Karpas-422 (cell line): ENCODE data around the gene BTBD3. TPM values are rescaled to one million over a fixed set of nuclear protein-coding genes. Genes with fewer than 3 reads are reported as not detected.

ENCODE experiments used
- DNase-seq: peaks from one replicate; pipeline ENCODE4 v3.0.0-alpha.2; 2015
- H2AFZ ChIP-seq: fragments of 200-600 bp; sonication (generic); 2 replicates; pipeline ENCODE4 v1.6.1; 2014; ENCODE audit warnings: antibody characterized with exemption, low read length, mixed read lengths
- H3K27ac ChIP-seq: fragments of 200-600 bp; sonication (generic); 2 replicates; pipeline ENCODE4 v1.5.1; 2014; ENCODE audit warnings: mild to moderate bottlenecking, low read length, moderate library complexity
- H3K27me3 ChIP-seq: fragments of 200-600 bp; sonication (generic); 2 replicates; pipeline ENCODE4 v1.6.1; 2014; ENCODE audit warnings: low read length, mixed read lengths
- H3K36me3 ChIP-seq: fragments of 200-600 bp; sonication (generic); 2 replicates; pipeline ENCODE4 v1.6.1; 2014; ENCODE audit warnings: low read length, mixed read lengths; ENCODE audit not compliant: insufficient read depth
- H3K4me1 ChIP-seq: fragments of 200-600 bp; sonication (generic); 2 replicates; pipeline ENCODE4 v1.6.1; 2014; ENCODE audit warnings: mild to moderate bottlenecking, low read length, mixed read lengths
- H3K4me2 ChIP-seq: fragments of 200-600 bp; sonication (generic); 2 replicates; pipeline ENCODE4 v1.6.1; 2014; ENCODE audit warnings: low read length, low read depth, mild to moderate bottlenecking; ENCODE audit not compliant: poor library complexity, severe bottlenecking
- H3K4me3 ChIP-seq: fragments of 200-600 bp; sonication (generic); 2 replicates; pipeline ENCODE4 v1.5.1; 2014; ENCODE audit warnings: mild to moderate bottlenecking, antibody characterized with exemption, low read length, mixed read lengths
- H3K79me2 ChIP-seq: fragments of 200-600 bp; sonication (generic); 2 replicates; pipeline ENCODE4 v1.6.1; 2014; ENCODE audit warnings: mild to moderate bottlenecking, low read length, mixed read lengths
- H3K9ac ChIP-seq: fragments of 200-600 bp; sonication (generic); 2 replicates; pipeline ENCODE4 v1.6.0; 2014; ENCODE audit warnings: low read length
- H3K9me2 ChIP-seq: fragments of 200-600 bp; sonication (generic), shearing (Covaris generic); replicated peaks from 2 replicates; pipeline ENCODE4 v1.6.0; 2014; ENCODE audit warnings: mild to moderate bottlenecking, low read length, moderate library complexity; ENCODE audit not compliant: insufficient read depth
- H3K9me3 ChIP-seq: fragments of 300-700, 200-600 bp; sonication (generic); 2 replicates; pipeline ENCODE4 v1.6.1; 2014; ENCODE audit warnings: low read length, mixed read lengths
- H4K20me1 ChIP-seq: fragments of 200-600 bp; sonication (generic); 2 replicates; pipeline ENCODE4 v1.6.1; 2014; ENCODE audit warnings: mild to moderate bottlenecking, antibody characterized with exemption, low read length, low read depth; ENCODE audit not compliant: insufficient read depth
- total RNA-seq: library from RNA; depleted of rRNA; stranded (reverse); fragments of >200 nt; shearing (Covaris generic); gene quantifications from 2 replicates; pipeline ENCODE4 v1.2.3, GENCODE V29; 2014; ENCODE audit warnings: low replicate concordance

The BTBD3 gene
- total RNA-seq, 1 experiment from 2014 or later = not detected

GRCh38 chr20:11957911-11958310, 40.2 kb downstream of the BTBD3 start:
- Histone ChIP-seq H4K20me1 (no peaks in the 10 kb centered on the region), H3K9ac (no peak overlapping the region), H2AFZ (no peak overlapping the region), H3K4me1 (no peaks in the 10 kb centered on the region), H3K9me2 (no peaks in the 10 kb centered on the region), H3K36me3 (no peaks in the 10 kb centered on the region), H3K4me2 (no peak overlapping the region), H3K27me3 (no peaks in the 10 kb centered on the region), H3K79me2 (no peaks in the 10 kb centered on the region), H3K9me3 (peaks cover 30% of the 10 kb centered on the region; the same call in 1 of the 2 replicates), H3K27ac (no peak overlapping the region), H3K4me3 (no peak overlapping the region)
- no peak for DNase-seq

GRCh38 chr20:11958855-11959254, 41.2 kb downstream of the BTBD3 start:
- Histone ChIP-seq H3K79me2 (no peaks in the 10 kb centered on the region), H3K9me2 (no peaks in the 10 kb centered on the region), H3K27me3 (no peaks in the 10 kb centered on the region), H3K4me1 (no peaks in the 10 kb centered on the region), H3K9me3 (peaks cover 31% of the 10 kb centered on the region; the same call in 1 of the 2 replicates), H3K9ac (no peak overlapping the region), H3K36me3 (no peaks in the 10 kb centered on the region), H4K20me1 (no peaks in the 10 kb centered on the region), H3K4me3 (no peak overlapping the region), H2AFZ (no peak overlapping the region), H3K4me2 (no peak overlapping the region), H3K27ac (no peak overlapping the region)
- no peak for DNase-seq

- no peak overlapping the region for H3K27ac ChIP-seq
- no peak overlapping the region for H3K4me3 ChIP-seq
- H3K27me3 ChIP-seq = no peaks in the 10 kb centered on the region
- no peaks in the 10 kb centered on the region for H3K36me3 ChIP-seq
- no peaks in the 10 kb centered on the region for H3K79me2 ChIP-seq
- no peaks in the 10 kb centered on the region for H3K4me1 ChIP-seq
- H3K9me2 ChIP-seq = no peaks in the 10 kb centered on the region
- no peak overlapping the region for H3K4me2 ChIP-seq
- H2AFZ ChIP-seq = no peak overlapping the region
- H3K9me3 ChIP-seq = peaks cover 29% of the 10 kb centered on the region
- no peak for DNase-seq
- no peaks in the 10 kb centered on the region for H4K20me1 ChIP-seq
- H3K9ac ChIP-seq = no peak overlapping the region
Measured at GRCh38 chr20:11965602-11966001, 47.9 kb downstream of the BTBD3 start.

GRCh38 chr20:11966186-11966585, 48.5 kb downstream of the BTBD3 start:
- no peak overlapping the region for H3K4me3 ChIP-seq
- H3K27ac ChIP-seq = no peak overlapping the region
- no peaks in the 10 kb centered on the region for H3K27me3 ChIP-seq
- no peak overlapping the region for H3K9ac ChIP-seq
- no peak overlapping the region for H3K4me2 ChIP-seq
- no peaks in the 10 kb centered on the region for H3K4me1 ChIP-seq
- no peaks in the 10 kb centered on the region for H4K20me1 ChIP-seq
- H3K9me3 ChIP-seq = peaks cover 25% of the 10 kb centered on the region
- no peak for DNase-seq
- H3K79me2 ChIP-seq = no peaks in the 10 kb centered on the region
- no peaks in the 10 kb centered on the region for H3K9me2 ChIP-seq
- no peaks in the 10 kb centered on the region for H3K36me3 ChIP-seq
- no peak overlapping the region for H2AFZ ChIP-seq

- no peak for DNase-seq
- Histone ChIP-seq H2AFZ (no peak overlapping the region), H3K27ac (no peak overlapping the region), H3K4me1 (no peaks in the 10 kb centered on the region), H3K9me2 (no peaks in the 10 kb centered on the region), H3K79me2 (no peaks in the 10 kb centered on the region), H3K9me3 (peaks cover 15% of the 10 kb centered on the region), H4K20me1 (no peaks in the 10 kb centered on the region), H3K36me3 (no peaks in the 10 kb centered on the region), H3K9ac (no peak overlapping the region), H3K27me3 (no peaks in the 10 kb centered on the region), H3K4me2 (no peak overlapping the region), H3K4me3 (no peak overlapping the region)
Measured at GRCh38 chr20:11970243-11970836, 52.6 kb downstream of the BTBD3 start.

GRCh38 chr20:11972478-11972877, 54.8 kb downstream of the BTBD3 start:
- no peak overlapping the region for H3K4me2 ChIP-seq
- no peak for DNase-seq

More at GRCh38 chr20:11972478-11972877, 54.8 kb downstream of the BTBD3 start:
- Histone ChIP-seq H2AFZ (no peak overlapping the region), H3K9me2 (no peaks in the 10 kb centered on the region), H3K79me2 (no peaks in the 10 kb centered on the region), H3K27ac (no peak overlapping the region), H3K4me1 (no peaks in the 10 kb centered on the region), H3K9ac (no peak overlapping the region), H3K9me3 (peaks cover 12% of the 10 kb centered on the region), H3K36me3 (no peaks in the 10 kb centered on the region), H3K4me3 (no peak overlapping the region), H4K20me1 (no peaks in the 10 kb centered on the region), H3K27me3 (no peaks in the 10 kb centered on the region)
